Measurements from ENCODE around the gene MEGF11.

MEGF11 gene

GRCh38 chr15:66075947-66076346 is 177.6 kb downstream of the MEGF11 start:
- no peak for DNase-seq (ENCODE audit: extremely low spot score)
- POLR2A ChIA-PET = no interaction called here
- no peak for TF ChIP-seq CTCF (IDR thresholded peaks at IDR 0.05; ENCODE audit: control extremely low read depth, extremely low read depth, low read depth, missing control alignments)
- CTCF ChIA-PET = no interaction called here

GRCh38 chr15:66072616-66073361 is 180.8 kb downstream of the MEGF11 start:
- DNase-seq (ENCODE audit: extremely low spot score) = no peak
- no peak for TF ChIP-seq CTCF (IDR thresholded peaks at IDR 0.05; ENCODE audit: control extremely low read depth, extremely low read depth, low read depth, missing control alignments)
- CTCF ChIA-PET = interaction anchor here (1.0 kb wide), 1 partner anchor 9 kb away, joined by 3 read pairs; no protein-coding TSS in a partner anchor
- POLR2A ChIA-PET = no interaction called here

GRCh38 chr15:66071921-66072295 is 181.6 kb downstream of the MEGF11 start:
- ChIA-PET POLR2A (no interaction called here), CTCF (interaction anchor here (1.0 kb wide), 1 partner anchor 10 kb away, joined by 3 read pairs; no protein-coding TSS in a partner anchor)
- no peak for DNase-seq (ENCODE audit: extremely low spot score)
- no peak for TF ChIP-seq CTCF (IDR thresholded peaks at IDR 0.05; ENCODE audit: control extremely low read depth, extremely low read depth, low read depth, missing control alignments)

- ChIA-PET CTCF (interaction anchor here (1.6 kb wide), 1 partner anchor 9 kb away, joined by 6 read pairs; no protein-coding TSS in a partner anchor), POLR2A (no interaction called here)
- no peak for TF ChIP-seq CTCF (IDR thresholded peaks at IDR 0.05; ENCODE audit: control extremely low read depth, extremely low read depth, low read depth, missing control alignments)
- no peak for DNase-seq (ENCODE audit: extremely low spot score)
These were observed 182.2 kb downstream of the MEGF11 start for GRCh38 chr15:66071160-66071920.

GRCh38 chr15:66070220-66070934 is 183.2 kb downstream of the MEGF11 start:
- ChIA-PET POLR2A (no interaction called here), CTCF (interaction anchor here (1.6 kb wide), 1 partner anchor 8 kb away, joined by 6 read pairs; no protein-coding TSS in a partner anchor)
- no peak for TF ChIP-seq CTCF (IDR thresholded peaks at IDR 0.05; ENCODE audit: control extremely low read depth, extremely low read depth, low read depth, missing control alignments)
- DNase-seq (ENCODE audit: extremely low spot score) = no peak

- no peak for DNase-seq (ENCODE audit: extremely low spot score)
- ChIA-PET POLR2A (no interaction called here), CTCF (interaction anchor here (1.0 kb wide), 2 partner anchors 10 to 23 kb away, joined by 3 read pairs; no protein-coding TSS in a partner anchor)
- TF ChIP-seq CTCF (IDR thresholded peaks at IDR 0.05; ENCODE audit: control extremely low read depth, extremely low read depth, low read depth, missing control alignments) = no peak
These were observed 183.8 kb downstream of the MEGF11 start for GRCh38 chr15:66069751-66070150.
